ENCODE data around the gene ATP5F1B. TPM values are rescaled to one million over a fixed set of nuclear protein-coding genes. Genes with fewer than 3 reads are reported as not detected.

Gene ATP5F1B
- total and polyA plus RNA-seq, 2 of the 13 experiments (the other 11 are each of a cell fraction or from before 2014, with no cell fraction given) = 1,051 to 1,180 TPM

DNA sequence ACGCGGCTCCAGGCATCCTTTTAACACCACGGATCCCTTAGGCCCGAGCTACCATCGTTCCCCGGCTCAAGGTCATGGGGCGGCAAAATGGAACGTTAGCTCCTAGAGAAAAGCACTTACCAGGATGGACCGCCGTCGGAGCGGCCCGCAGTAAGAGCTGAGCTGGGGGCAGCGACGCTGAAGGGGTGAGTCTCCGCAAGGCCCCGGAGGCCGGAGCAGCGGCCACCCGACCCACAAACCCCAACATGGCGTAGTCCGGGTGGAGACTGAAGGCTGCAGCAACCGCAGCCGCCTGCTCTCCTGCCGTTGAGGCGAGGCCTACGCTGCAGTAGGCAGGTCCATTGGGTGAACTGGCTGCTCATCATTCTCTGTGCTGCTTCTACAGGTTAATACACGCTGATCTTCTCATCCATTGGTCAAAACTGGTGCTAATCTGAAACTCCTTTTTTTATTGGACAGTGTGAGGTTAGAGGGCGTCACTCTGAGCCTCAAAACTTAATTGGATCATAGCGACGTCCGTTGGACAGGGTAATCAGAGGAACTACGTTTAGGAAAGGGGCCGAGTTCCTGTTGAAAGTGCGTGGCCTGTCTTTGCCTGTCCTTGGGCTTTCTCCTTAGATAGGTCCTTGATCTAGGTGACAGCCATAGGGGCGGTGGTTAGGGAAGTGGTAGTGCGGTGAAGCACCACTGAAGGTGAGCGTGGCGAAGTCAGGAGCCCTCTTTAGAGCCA, at the start of gene ATP5F1B (continued):
- TF ChIP-seq ZMYM3 (CRISPR knock-in tag; IDR thresholded peaks at IDR 0.05) (peak; percentile 37; the same call in 1 of the 2 replicates), ADNP (CRISPR knock-in tag; IDR thresholded peaks at IDR 0.05) (no peak), CENPX (CRISPR knock-in tag; IDR thresholded peaks at IDR 0.05) (no peak), ZNF614 (CRISPR knock-in tag; IDR thresholded peaks at IDR 0.05; ENCODE audit: borderline replicate concordance) (0 out of 2 replicates have a peak, but pooled peaks have one; percentile 41), TOE1 (CRISPR knock-in tag; IDR thresholded peaks at IDR 0.05) (no peak), ZNF746 (CRISPR knock-in tag; IDR thresholded peaks at IDR 0.05) (no peak; the same call in 1 of the 2 replicates), BCL6 (CRISPR knock-in tag; IDR thresholded peaks at IDR 0.05) (0 out of 2 replicates have a peak, but pooled peaks have one; percentile 32), MXI1 (IDR thresholded peaks at IDR 0.05; ENCODE audit: borderline replicate concordance, low read depth, low read length) (peak; percentile 62; the same call in 1 of the 3 replicates), ZNF670 (CRISPR knock-in tag; IDR thresholded peaks at IDR 0.05; ENCODE audit: borderline replicate concordance) (peak; percentile 88), RFXANK (CRISPR knock-in tag; IDR thresholded peaks at IDR 0.05) (0 out of 2 replicates have a peak, but pooled peaks have one; percentile 31), GATA4 (IDR thresholded peaks at IDR 0.05; ENCODE audit: borderline replicate concordance, low read depth) (peak; percentile 70), ZNF232 (CRISPR knock-in tag; IDR thresholded peaks at IDR 0.05; ENCODE audit: borderline replicate concordance) (peak; percentile 84), ZNF878 (CRISPR knock-in tag; IDR thresholded peaks at IDR 0.05) (0 out of 2 replicates have a peak, but pooled peaks have one; percentile 52), CSRNP1 (CRISPR knock-in tag; IDR thresholded peaks at IDR 0.05) (peak; percentile 91), CBX1 (IDR thresholded peaks at IDR 0.05; ENCODE audit: low read depth) (peak; percentile 70), IRX3 (CRISPR knock-in tag; IDR thresholded peaks at IDR 0.05; ENCODE audit: borderline replicate concordance, low read depth) (peak; percentile 78; the same call in 1 of the 2 replicates), ZNF34 (CRISPR knock-in tag; IDR thresholded peaks at IDR 0.05; ENCODE audit: borderline replicate concordance) (no peak), ATF7 (IDR thresholded peaks at IDR 0.05) (no peak), ATF7 (CRISPR knock-in tag; IDR thresholded peaks at IDR 0.05) (no peak), ARID2 (CRISPR knock-in tag; IDR thresholded peaks at IDR 0.05; ENCODE audit: borderline replicate concordance) (peak; percentile 81; the same call in 1 of the 2 replicates), ZNF749 (CRISPR knock-in tag; IDR thresholded peaks at IDR 0.05; ENCODE audit: borderline replicate concordance) (peak; percentile 78; the same call in 1 of the 2 replicates), MYC (CRISPR knock-in tag; IDR thresholded peaks at IDR 0.05; ENCODE audit: borderline replicate concordance) (peak; percentile 81; the same call in 1 of the 2 replicates), ZNF839 (CRISPR knock-in tag; IDR thresholded peaks at IDR 0.05; ENCODE audit: borderline replicate concordance) (no peak)
- TF ChIP-seq, protein P1, sequence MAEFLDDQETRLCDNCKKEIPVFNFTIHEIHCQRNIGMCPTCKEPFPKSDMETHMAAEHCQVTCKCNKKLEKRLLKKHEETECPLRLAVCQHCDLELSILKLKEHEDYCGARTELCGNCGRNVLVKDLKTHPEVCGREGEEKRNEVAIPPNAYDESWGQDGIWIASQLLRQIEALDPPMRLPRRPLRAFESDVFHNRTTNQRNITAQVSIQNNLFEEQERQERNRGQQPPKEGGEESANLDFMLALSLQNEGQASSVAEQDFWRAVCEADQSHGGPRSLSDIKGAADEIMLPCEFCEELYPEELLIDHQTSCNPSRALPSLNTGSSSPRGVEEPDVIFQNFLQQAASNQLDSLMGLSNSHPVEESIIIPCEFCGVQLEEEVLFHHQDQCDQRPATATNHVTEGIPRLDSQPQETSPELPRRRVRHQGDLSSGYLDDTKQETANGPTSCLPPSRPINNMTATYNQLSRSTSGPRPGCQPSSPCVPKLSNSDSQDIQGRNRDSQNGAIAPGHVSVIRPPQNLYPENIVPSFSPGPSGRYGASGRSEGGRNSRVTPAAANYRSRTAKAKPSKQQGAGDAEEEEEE (CRISPR knock-in tag; IDR thresholded peaks at IDR 0.05; ENCODE audit: borderline replicate concordance) = peak; percentile 56; the same call in 1 of the 2 replicates

Measured in HepG2 (cell line).